Neural progenitor cell (in vitro differentiated cells): ENCODE results near the gene RANBP6. TPM values are rescaled to one million over a fixed set of nuclear protein-coding genes. Genes with fewer than 3 reads are reported as not detected.
A peak's percentile ranks its signal among the peaks of the same experiment; 100 is the strongest.

Experiments used
- DNase-seq: peaks from one replicate; pipeline ENCODE4 v3.0.0-alpha.2; 2016; ENCODE audit warnings: low spot score
- H2AFZ ChIP-seq: fragments of 200-600 bp; sonication (generic); replicated peaks from 2 replicates; pipeline ENCODE4 v1.6.1; 2016; ENCODE audit warnings: antibody characterized with exemption
- H3F3A ChIP-seq: fragments of 200-600 bp; sonication (generic); 2 replicates; pipeline ENCODE4 v1.6.1; 2016; ENCODE audit warnings: antibody characterized with exemption, low read depth
- H3K27ac ChIP-seq: fragments of 200-600 bp; sonication (generic); 2 replicates; pipeline ENCODE4 v1.5.1; 2016; ENCODE audit warnings: mild to moderate bottlenecking
- H3K27me3 ChIP-seq: fragments of 200-600 bp; sonication (generic); 2 replicates; pipeline ENCODE4 v1.6.1; 2016; ENCODE audit warnings: mild to moderate bottlenecking, moderate library complexity
- H3K36me3 ChIP-seq: fragments of 200-600 bp; sonication (generic); 2 replicates; pipeline ENCODE4 v1.5.1; 2016
- H3K4me1 ChIP-seq: fragments of 200-600 bp; sonication (generic); 2 replicates; pipeline ENCODE4 v1.6.1; 2016; ENCODE audit warnings: mixed run types
- H3K4me2 ChIP-seq: fragments of 200-600 bp; sonication (generic); 2 replicates; pipeline ENCODE4 v1.6.1; 2016
- H3K4me3 ChIP-seq: fragments of 200-600 bp; sonication (generic); 2 replicates; pipeline ENCODE4 v1.5.1; 2016
- H3K79me2 ChIP-seq: fragments of 200-600 bp; sonication (generic); 2 replicates; pipeline ENCODE4 v1.6.1; 2016; ENCODE audit warnings: low read depth
- H3K9ac ChIP-seq: fragments of 200-600 bp; sonication (generic); 2 replicates; pipeline ENCODE4 v1.6.1; 2016
- H3K9me3 ChIP-seq: fragments of 200-600 bp; sonication (generic); 2 replicates; pipeline ENCODE4 v1.5.1; 2016; ENCODE audit warnings: low read depth
- H4K20me1 ChIP-seq: fragments of 200-600 bp; sonication (generic); 2 replicates; pipeline ENCODE4 v1.6.1; 2016; ENCODE audit warnings: low read depth
- H3K27ac Mint-ChIP-seq: 3 replicates; pipeline ENCODE4 v1.8.0; 2021; ENCODE audit warnings: mixed read lengths
- H3K27me3 Mint-ChIP-seq: 2 replicates; pipeline ENCODE4 v1.8.0; 2022; ENCODE audit warnings: low read depth, mild to moderate bottlenecking, inconsistent platforms, moderate library complexity, mixed read lengths; ENCODE audit not compliant: insufficient read depth
- H3K36me3 Mint-ChIP-seq: 3 replicates; pipeline ENCODE4 v1.8.0; 2021; ENCODE audit warnings: mixed read lengths
- H3K4me1 Mint-ChIP-seq: 3 replicates; pipeline ENCODE4 v1.8.0; 2021; ENCODE audit warnings: mixed read lengths
- H3K4me3 Mint-ChIP-seq: 3 replicates; pipeline ENCODE4 v1.8.0; 2021; ENCODE audit warnings: mild to moderate bottlenecking, moderate library complexity, mixed read lengths
- H3K9me3 Mint-ChIP-seq: 3 replicates; pipeline ENCODE4 v1.8.0; 2020; ENCODE audit warnings: mixed read lengths
- CTCF ChIP-seq: fragments of 200-600 bp; sonication (generic); IDR thresholded peaks from 2 replicates; pipeline ENCODE4 v1.5.1; 2017; ENCODE audit warnings: antibody characterized with exemption, mild to moderate bottlenecking
- EZH2 ChIP-seq: fragments of 200-600 bp; sonication (generic); IDR thresholded peaks from 2 replicates; pipeline ENCODE4 v1.6.1; 2017; ENCODE audit warnings: antibody characterized with exemption, mild to moderate bottlenecking, moderate library complexity
- EZH2phosphoT487 ChIP-seq: fragments of 200-600 bp; sonication (generic); IDR thresholded peaks from 2 replicates; pipeline ENCODE4 v1.6.1; 2017; ENCODE audit warnings: antibody characterized with exemption
- total RNA-seq: library from RNA; depleted of rRNA; stranded (reverse); fragments of >200 nt; gene quantifications from 2 replicates; pipeline ENCODE4 v1.2.3, GENCODE V29; 2015; ENCODE audit warnings: low replicate concordance

RANBP6 gene
- total RNA-seq, 1 donor from 2014 or later, result 63.0 TPM

GRCh38 chr9:6006749-6007057, 8.7 kb downstream of the RANBP6 start:
- Histone ChIP-seq H3K9me3 (no peaks in the 10 kb centered on the region), H4K20me1 (peaks cover 37% of the 10 kb centered on the region), H3K79me2 (peaks cover 79% of the 10 kb centered on the region), H3K27me3 (no peaks in the 10 kb centered on the region), H3K9ac (no peak overlapping the region), H2AFZ (no peak overlapping the region), H3F3A (peaks cover 35% of the 10 kb centered on the region), H3K4me2 (peak overlapping the region; percentile 89), H3K4me1 (peaks cover 11% of the 10 kb centered on the region), H3K36me3 (peaks cover 4% of the 10 kb centered on the region), H3K4me3 (peak overlapping the region; percentile 80), H3K27ac (no peak overlapping the region)
- no peak for DNase-seq
- H3K27me3 Mint-ChIP-seq, result peaks cover 2% of the 10 kb centered on the region
- peaks cover 3% of the 10 kb centered on the region for H3K36me3 Mint-ChIP-seq
- H3K9me3 Mint-ChIP-seq, result no peaks in the 10 kb centered on the region
- peak overlapping the region; percentile 98 for H3K4me3 Mint-ChIP-seq
- H3K4me1 Mint-ChIP-seq, result peaks cover 27% of the 10 kb centered on the region
- TF ChIP-seq EZH2 (no peak), EZH2phosphoT487 (no peak), CTCF (no peak)
- no peak overlapping the region for H3K27ac Mint-ChIP-seq

- Histone ChIP-seq H4K20me1 (peaks cover 61% of the 10 kb centered on the region), H3K36me3 (peaks cover 4% of the 10 kb centered on the region), H3K4me3 (no peak overlapping the region), H3F3A (no peaks in the 10 kb centered on the region), H3K79me2 (peaks cover 86% of the 10 kb centered on the region), H3K9me3 (no peaks in the 10 kb centered on the region), H3K27me3 (no peaks in the 10 kb centered on the region), H3K9ac (no peak overlapping the region), H3K4me1 (peaks cover 28% of the 10 kb centered on the region), H2AFZ (no peak overlapping the region), H3K4me2 (no peak overlapping the region), H3K27ac (no peak overlapping the region)
- peaks cover 2% of the 10 kb centered on the region for H3K36me3 Mint-ChIP-seq
- H3K4me3 Mint-ChIP-seq, result no peak overlapping the region
- H3K27me3 Mint-ChIP-seq, result no peaks in the 10 kb centered on the region
- TF ChIP-seq EZH2 (no peak), EZH2phosphoT487 (no peak), CTCF (no peak)
- no peak for DNase-seq
- H3K9me3 Mint-ChIP-seq, result no peaks in the 10 kb centered on the region
- H3K4me1 Mint-ChIP-seq, result peaks cover 30% of the 10 kb centered on the region
- no peak overlapping the region for H3K27ac Mint-ChIP-seq
Observed at GRCh38 chr9:6000955-6001354, 14.5 kb downstream of the RANBP6 start.

- Mint-ChIP-seq H3K4me3 (no peak overlapping the region), H3K9me3 (no peaks in the 10 kb centered on the region), H3K27me3 (no peaks in the 10 kb centered on the region), H3K4me1 (peaks cover 28% of the 10 kb centered on the region), H3K36me3 (no peaks in the 10 kb centered on the region), H3K27ac (no peak overlapping the region)
- Histone ChIP-seq H3K4me3 (no peak overlapping the region), H3K9ac (no peak overlapping the region), H3K27me3 (no peaks in the 10 kb centered on the region), H3K4me1 (peaks cover 28% of the 10 kb centered on the region), H3K27ac (no peak overlapping the region), H3K9me3 (no peaks in the 10 kb centered on the region), H4K20me1 (peaks cover 48% of the 10 kb centered on the region), H3F3A (no peaks in the 10 kb centered on the region), H3K4me2 (no peak overlapping the region), H3K36me3 (peaks cover 4% of the 10 kb centered on the region), H2AFZ (no peak overlapping the region), H3K79me2 (peaks cover 86% of the 10 kb centered on the region)
- no peak for DNase-seq
- TF ChIP-seq CTCF, result no peak
- no peak for TF ChIP-seq EZH2
- no peak for TF ChIP-seq EZH2phosphoT487
Observed at GRCh38 chr9:5999443-6000101, 15.9 kb downstream of the RANBP6 start.
